ENCODE measurements around the gene RNF113B.

The RNF113B gene

GRCh38 chr13:98134901-98135300 lies 42.2 kb downstream of the RNF113B start:
- no peak for DNase-seq

DNA sequence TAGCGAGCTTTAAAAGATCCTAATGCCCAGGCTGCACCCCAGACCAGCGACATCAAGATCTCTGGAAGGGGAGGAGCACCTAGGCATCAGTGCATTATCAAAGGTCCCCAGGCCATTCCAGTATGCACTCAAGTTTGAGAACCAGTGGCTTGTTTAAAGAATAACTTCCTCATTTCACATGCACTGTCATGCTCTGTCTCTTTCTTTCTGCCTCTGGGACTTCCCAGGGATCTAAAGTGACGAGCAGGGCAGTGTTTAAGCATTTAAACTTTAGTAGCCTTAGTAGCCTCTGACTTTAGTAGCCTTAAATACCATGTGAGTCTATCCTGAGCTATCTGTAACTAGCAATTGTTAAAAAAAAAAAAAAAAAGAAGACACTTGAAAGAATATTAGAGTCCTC lies 43.1 kb downstream of the RNF113B start:
- DNase-seq, result no peak

DNA sequence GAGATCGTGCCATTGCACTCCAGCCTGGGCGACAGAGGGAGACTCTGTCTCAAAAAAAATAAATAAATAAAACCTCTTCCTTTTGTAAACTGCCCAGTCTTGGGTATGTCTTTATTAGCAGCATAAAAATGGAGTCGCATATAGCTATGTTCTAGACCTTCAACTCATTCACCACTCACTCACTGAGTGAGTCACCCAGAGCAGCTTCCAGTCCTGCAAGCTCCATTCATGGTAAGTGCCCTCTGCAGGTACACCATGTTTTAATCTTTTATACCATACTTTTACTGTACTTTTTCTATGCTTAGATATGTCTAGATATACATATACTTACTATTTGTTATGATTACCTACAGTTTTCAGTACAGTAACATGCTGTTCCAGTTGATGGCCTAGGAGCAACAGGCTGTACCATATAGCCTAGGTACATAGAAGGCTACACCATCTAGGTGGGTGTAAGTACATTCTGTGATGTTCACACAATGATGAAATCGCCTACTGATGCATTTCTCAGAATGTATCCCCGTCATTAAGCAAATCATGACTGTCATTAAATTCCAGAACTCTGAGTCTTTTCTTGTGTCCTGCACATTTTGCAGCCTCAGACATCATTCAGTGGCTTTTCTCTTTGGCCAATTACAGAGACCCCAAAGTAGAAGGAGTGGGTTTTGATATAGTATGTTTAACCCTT lies 47.9 kb downstream of the RNF113B start:
- no peak for DNase-seq

All from NCI-H1417 treated with DMSO at 0.1 percent for 48 hours (cell line).